HepG2 (cell line): Measurements from ENCODE around the gene FAM78A. TPM values are rescaled to one million over a fixed set of nuclear protein-coding genes. Genes with fewer than 3 reads are reported as not detected.

ENCODE experiments used
- ATAC-seq: fragments of 200-7000 bp; cut with Tn5 transposase; 3 replicates; pipeline ENCODE4 v1.9.1; 2020; ENCODE audit warnings: mild to moderate bottlenecking, moderate library complexity
- BruUV-seq: library from RNA; stranded (reverse); fragments of 400-500 nt; replicated peaks from 2 replicates; lab custom pipeline; 2021; lab: Mats Ljungman, UMichigan
- CTCF ChIA-PET: fragments of 300-600 bp; formaldehyde crosslinking; extraction: SDS; loops from one replicate; lab custom pipeline; 2021; ENCODE audit warnings: low total read pairs, inconsistent platforms, low intra/inter-chr PET ratio; lab: Yijun Ruan, JAX
- POLR2A ChIA-PET: fragments of 350-600 bp; sonication (Branson Sonifier 250); formaldehyde crosslinking; loops from one replicate; lab custom pipeline; 2020; ENCODE audit warnings: antibody characterized with exemption, inconsistent platforms; lab: Yijun Ruan, JAX
- DNase-seq: peaks from one replicate; pipeline ENCODE4 v3.0.0-alpha.2; 2015; ENCODE audit warnings: low spot score
- FAIRE-seq: peaks from 3 replicates; lab custom pipeline; 2011; peaks lifted over from hg19 to GRCh38; lab: Jason Lieb, UNC
- H2AFZ ChIP-seq: one replicate; pipeline ENCODE4 v1.6.1; 2011; ENCODE audit warnings: low read length, inconsistent platforms
- H3K27ac ChIP-seq: fragments of 300-600 bp; 3 replicates; pipeline ENCODE4 v1.8.0; 2011; ENCODE audit warnings: mixed run types, mild to moderate bottlenecking, mixed read lengths, low read length, inconsistent platforms; ENCODE audit not compliant: insufficient read depth; ENCODE audit errors: extremely low read length
- H3K27me3 ChIP-seq, 2 experiments: fragments of 200-600 bp in 1 of 2; 2 replicates in 1 of 2; 3 replicates in 1 of 2; pipeline versions ENCODE4 v1.6.0 to v1.8.0; 2011; ENCODE audit warnings: low read length in 2 of 2, mild to moderate bottlenecking in 2 of 2, moderate library complexity in 2 of 2, inconsistent platforms in 1 of 2; ENCODE audit not compliant: insufficient read depth in 2 of 2, control insufficient read depth in 1 of 2
- H3K36me3 ChIP-seq, 2 experiments: fragments of 200-600 bp in 1 of 2; replicated peaks in 1 of 2; 2 replicates in 1 of 2; 3 replicates in 1 of 2; pipeline versions ENCODE4 v1.5.1 to v1.8.0; 2011; ENCODE audit warnings: low read length in 2 of 2, inconsistent platforms in 1 of 2; ENCODE audit not compliant: insufficient read depth in 2 of 2, control insufficient read depth in 1 of 2
- H3K4me1 ChIP-seq: 2 replicates; pipeline ENCODE4 v1.5.1; 2012; ENCODE audit warnings: low read length, inconsistent platforms; ENCODE audit not compliant: insufficient read depth
- H3K4me2 ChIP-seq: 2 replicates; pipeline ENCODE4 v1.6.0; 2011; ENCODE audit warnings: low read depth, low read length, inconsistent platforms
- H3K4me3 ChIP-seq, 3 experiments: fragments of 200-600 bp in 1 of 3; sonication (generic), shearing (Covaris generic) in 1 of 3; replicated peaks in 1 of 3; 2 replicates each; pipeline ENCODE4 v1.5.1; 2011 to 2016; ENCODE audit warnings: low read length in 3 of 3, inconsistent platforms in 2 of 3, low read depth in 2 of 3, mild to moderate bottlenecking in 2 of 3, control low read depth in 1 of 3, mixed read lengths in 1 of 3; ENCODE audit not compliant: insufficient read depth in 1 of 3
- H3K79me2 ChIP-seq: one replicate; pipeline ENCODE4 v1.6.1; 2011; ENCODE audit warnings: low read length, inconsistent platforms; ENCODE audit not compliant: insufficient read depth
- H3K9ac ChIP-seq: 2 replicates; pipeline ENCODE4 v1.6.0; 2011; ENCODE audit warnings: mild to moderate bottlenecking, low read depth, low read length, inconsistent platforms; ENCODE audit not compliant: insufficient read depth
- H3K9me3 ChIP-seq: 2 replicates; pipeline ENCODE4 v1.5.1; 2012; ENCODE audit warnings: mild to moderate bottlenecking, low read length
- H4K20me1 ChIP-seq: 2 replicates; pipeline ENCODE4 v1.6.0; 2011; ENCODE audit warnings: inconsistent platforms, mild to moderate bottlenecking, low read length, moderate library complexity; ENCODE audit not compliant: insufficient read depth
- E2F1 ChIP-seq: sonication (generic); formaldehyde crosslinking; IDR thresholded peaks from 2 replicates; pipeline ENCODE4 v1.5.0; 2020; ENCODE audit warnings: missing genetic modification reagents
- ELF1 ChIP-seq: sonication (generic); formaldehyde crosslinking; IDR thresholded peaks from 2 replicates; pipeline ENCODE4 v1.4.0; 2020; ENCODE audit warnings: missing genetic modification reagents
- PRDM4 ChIP-seq: sonication (generic); formaldehyde crosslinking; IDR thresholded peaks from 2 replicates; pipeline ENCODE4 v1.9.0; 2021; ENCODE audit warnings: missing genetic modification reagents, borderline replicate concordance
- REL ChIP-seq: sonication (generic); formaldehyde crosslinking; conservative IDR thresholded peaks from 2 replicates; pipeline ENCODE4 v1.8.0; 2022; ENCODE audit warnings: mild to moderate bottlenecking, missing genetic modification reagents, moderate library complexity
- RXRB ChIP-seq: IDR thresholded peaks from 2 replicates; pipeline ENCODE4 v1.6.1; 2016; ENCODE audit warnings: borderline replicate concordance, missing genetic modification reagents, missing compliant biosample characterization
- TRIM24 ChIP-seq: sonication (generic); formaldehyde crosslinking; IDR thresholded peaks from 2 replicates; pipeline ENCODE4 v1.8.0; 2022; ENCODE audit warnings: mild to moderate bottlenecking, missing genetic modification reagents
- ZNF367 ChIP-seq: sonication (generic); formaldehyde crosslinking; IDR thresholded peaks from 2 replicates; pipeline ENCODE4 v1.4.0; 2020; ENCODE audit warnings: missing genetic modification reagents, borderline replicate concordance
- ZNF710 ChIP-seq: sonication (generic); formaldehyde crosslinking; IDR thresholded peaks from 2 replicates; pipeline ENCODE4 v1.5.0; 2020; ENCODE audit warnings: mild to moderate bottlenecking, missing genetic modification reagents, borderline replicate concordance
- WGBS: methylation state at CpG from one replicate; pipeline ENCODE4 v1.1.6; 2017; ENCODE audit warnings: low lambda C conversion rate; 5-methylcytosine and 5-hydroxymethylcytosine counted together
- in situ Hi-C: cut with HindIII; loops from 2 replicates; pipeline ENCODE4 v1.10.0; 2017; ENCODE audit warnings: low pct_unique_long_range_greater_than_20kb; ENCODE audit not compliant: extremely low pct_ligation_motif_present
- intact Hi-C: fragments of 100-400 bp; cut with micrococcal nuclease; formaldehyde crosslinking; loops from one replicate; pipeline ENCODE4 v1.10.0; 2022; ENCODE audit not compliant: unreplicated experiment
- polyA plus RNA-seq, 8 experiments: library from polyadenylated mRNA; depleted of rRNA in 3 of 8; stranded (reverse) in 7 of 8; unstranded in 1 of 8; fragments of >200 nt; fragmentation: Illumina TruSeq in 4 of 8; extraction: Trizol in 4 of 8; gene quantifications; 2 replicates each; pipeline versions ENCODE4 v1.2.1 to v1.2.3, GENCODE V29; 2011 to 2016; ENCODE audit warnings: low read depth in 4 of 8, missing spikeins in 1 of 8, mixed read lengths in 1 of 8; ENCODE audit not compliant: insufficient read depth in 1 of 8
- total RNA-seq, 5 experiments: library from RNA; depleted of rRNA; stranded (reverse); fragments of >200 nt; fragmentation: Illumina TruSeq; extraction: Trizol; gene quantifications; 2 replicates each; pipeline ENCODE4 v1.2.3, GENCODE V29; 2016; ENCODE audit warnings: low read depth in 1 of 5

The FAM78A gene
- total and polyA plus RNA-seq, 2 of the 13 experiments (the other 11 are each of a cell fraction or from before 2014, with no cell fraction given), result 0.18 to 0.62 TPM

GRCh38 chr9:131227959-131228460, 48.3 kb downstream of the FAM78A start:
- no peak overlapping the region for H3K9ac ChIP-seq
- FAIRE-seq (no peak), ATAC-seq (no peak), DNase-seq (no peak)
- in situ Hi-C loops (no loop called here), intact Hi-C loops (no loop called here)
- H3K27ac ChIP-seq, result no peak overlapping the region
- H2AFZ ChIP-seq, result no peak overlapping the region
- no TSS peak for BruUV-seq
- no peak overlapping the region for H3K4me3 ChIP-seq
- ChIA-PET CTCF (no interaction called here), POLR2A (no interaction called here)
- no peaks in the 10 kb centered on the region for H3K79me2 ChIP-seq
- 94% methylated on average over 9 of the region's 9 CpGs for WGBS
- H3K4me2 ChIP-seq, result no peak overlapping the region
- TF ChIP-seq REL (CRISPR knock-in tag) (no peak), ELF1 (CRISPR knock-in tag) (no peak), E2F1 (CRISPR knock-in tag) (no peak), PRDM4 (no peak), TRIM24 (CRISPR knock-in tag) (no peak), ZNF710 (CRISPR knock-in tag) (no peak), ZNF367 (CRISPR knock-in tag) (no peak), RXRB (no peak)
- H4K20me1 ChIP-seq, result no peaks in the 10 kb centered on the region
- H3K9me3 ChIP-seq, result no peaks in the 10 kb centered on the region
- H3K4me1 ChIP-seq, result no peaks in the 10 kb centered on the region
- H3K36me3 ChIP-seq, result peaks cover 15 to 45% of the 10 kb centered on the region in 2 experiments
- H3K27me3 ChIP-seq, result no peaks in the 10 kb centered on the region
